H9 (cell line): ENCODE data around the gene IGSF3. TPM values are rescaled to one million over a fixed set of nuclear protein-coding genes. Genes with fewer than 3 reads are reported as not detected.

Source experiments
- DNase-seq: peaks from one replicate; pipeline ENCODE4 v3.0.0-alpha.2; 2017
- H2AFZ ChIP-seq: one replicate; pipeline ENCODE4 v1.6.1; 2013; ENCODE audit warnings: mild to moderate bottlenecking, low read length, control low read depth, moderate library complexity
- H2AK5ac ChIP-seq: 2 replicates; pipeline ENCODE4 v1.6.1; 2013; ENCODE audit warnings: low read length, control low read depth, mixed read lengths; ENCODE audit not compliant: insufficient read length
- H2BK120ac ChIP-seq: one replicate; pipeline ENCODE4 v1.6.1; 2013; ENCODE audit warnings: low read depth, mild to moderate bottlenecking, low read length, control low read depth, inconsistent platforms; ENCODE audit not compliant: poor library complexity, severe bottlenecking
- H2BK12ac ChIP-seq: 2 replicates; pipeline ENCODE4 v1.6.1; 2013; ENCODE audit warnings: low read length, control low read depth, mixed read lengths, low read depth; ENCODE audit not compliant: insufficient read length
- H2BK15ac ChIP-seq: 2 replicates; pipeline ENCODE4 v1.6.1; 2013; ENCODE audit warnings: low read depth, low read length, control low read depth
- H2BK20ac ChIP-seq: one replicate; pipeline ENCODE4 v1.6.1; 2013; ENCODE audit warnings: low read depth, mild to moderate bottlenecking, low read length, control low read depth, inconsistent platforms; ENCODE audit not compliant: poor library complexity, severe bottlenecking
- H2BK5ac ChIP-seq: 2 replicates; pipeline ENCODE4 v1.6.1; 2013; ENCODE audit warnings: low read length, control low read depth, mixed read lengths; ENCODE audit not compliant: insufficient read length
- H3K14ac ChIP-seq: 2 replicates; pipeline ENCODE4 v1.6.1; 2013; ENCODE audit warnings: low read length, control low read depth; ENCODE audit not compliant: insufficient read depth
- H3K18ac ChIP-seq: 2 replicates; pipeline ENCODE4 v1.6.1; 2013; ENCODE audit warnings: low read depth, mild to moderate bottlenecking, mixed read lengths, low read length, control low read depth; ENCODE audit not compliant: insufficient read length
- H3K23ac ChIP-seq: 2 replicates; pipeline ENCODE4 v1.6.1; 2013; ENCODE audit warnings: low read length, control low read depth, mixed read lengths, low read depth; ENCODE audit not compliant: insufficient read length
- H3K23me2 ChIP-seq: 2 replicates; pipeline ENCODE4 v1.6.1; 2013; ENCODE audit warnings: low read depth, mild to moderate bottlenecking, mixed read lengths, low read length, control low read depth; ENCODE audit not compliant: insufficient read length, poor library complexity, severe bottlenecking
- H3K27ac ChIP-seq: 2 replicates; pipeline ENCODE4 v1.5.1; 2013; ENCODE audit warnings: low read length, control low read depth, mixed read lengths, low read depth; ENCODE audit not compliant: insufficient read length
- H3K27me3 ChIP-seq: 2 replicates; pipeline ENCODE4 v1.6.1; 2013; ENCODE audit warnings: low read length, control low read depth, inconsistent platforms; ENCODE audit not compliant: insufficient read depth
- H3K4ac ChIP-seq: 2 replicates; pipeline ENCODE4 v1.6.1; 2013; ENCODE audit warnings: low read depth, mild to moderate bottlenecking, control low read depth, inconsistent platforms, low read length, moderate library complexity
- H3K4me1 ChIP-seq: 2 replicates; pipeline ENCODE4 v1.6.1; 2013; ENCODE audit warnings: low read length, control low read depth, inconsistent platforms; ENCODE audit not compliant: insufficient read depth
- H3K4me2 ChIP-seq: 2 replicates; pipeline ENCODE4 v1.6.1; 2013; ENCODE audit warnings: low read length, control low read depth, mixed read lengths; ENCODE audit not compliant: insufficient read length, insufficient read depth
- H3K56ac ChIP-seq: 2 replicates; pipeline ENCODE4 v1.6.1; 2013; ENCODE audit warnings: low read depth, mild to moderate bottlenecking, mixed read lengths, low read length, control low read depth; ENCODE audit not compliant: insufficient read length
- H3K79me1 ChIP-seq: 2 replicates; pipeline ENCODE4 v1.6.1; 2013; ENCODE audit warnings: low read depth, mild to moderate bottlenecking, moderate library complexity, low read length, control low read depth, inconsistent platforms; ENCODE audit not compliant: insufficient read depth, poor library complexity, severe bottlenecking
- H3K79me2 ChIP-seq: 2 replicates; pipeline ENCODE4 v1.6.1; 2013; ENCODE audit warnings: low read length, control low read depth, inconsistent platforms; ENCODE audit not compliant: insufficient read depth
- H3K9ac ChIP-seq: 2 replicates; pipeline ENCODE4 v1.6.1; 2013; ENCODE audit warnings: low read length, control low read depth, mixed read lengths; ENCODE audit not compliant: insufficient read length; ENCODE audit errors: extremely low read depth
- H3K9me3 ChIP-seq: one replicate; pipeline ENCODE4 v1.6.1; 2013; ENCODE audit warnings: low read depth, low read length, inconsistent platforms; ENCODE audit not compliant: control insufficient read depth
- H3T11ph ChIP-seq: one replicate; pipeline ENCODE4 v1.6.1; 2013; ENCODE audit warnings: mild to moderate bottlenecking, low read length, control low read depth, inconsistent platforms
- H4K20me1 ChIP-seq: one replicate; pipeline ENCODE4 v1.6.1; 2013; ENCODE audit not compliant: control insufficient read depth, insufficient read length, insufficient read depth
- H4K5ac ChIP-seq: 2 replicates; pipeline ENCODE4 v1.6.1; 2013; ENCODE audit warnings: low read depth, mild to moderate bottlenecking, mixed read lengths, low read length, control low read depth; ENCODE audit not compliant: insufficient read length
- H4K8ac ChIP-seq: replicated peaks from 2 replicates; pipeline ENCODE4 v1.6.1; 2013; ENCODE audit warnings: low read length, control low read depth, mixed read lengths, low read depth; ENCODE audit not compliant: insufficient read length
- H4K91ac ChIP-seq: 2 replicates; pipeline ENCODE4 v1.6.1; 2013; ENCODE audit warnings: low read depth, mild to moderate bottlenecking, moderate library complexity, mixed read lengths, low read length, control low read depth; ENCODE audit not compliant: insufficient read length
- H3K27ac Mint-ChIP-seq, 3 experiments: 2 replicates in 2 of 3; 3 replicates in 1 of 3; pipeline ENCODE4 v1.8.0; 2020 to 2021; ENCODE audit warnings: mixed read lengths in 3 of 3, mild to moderate bottlenecking in 1 of 3, moderate library complexity in 1 of 3
- H3K27me3 Mint-ChIP-seq: 2 replicates; pipeline ENCODE4 v1.8.0; 2021; ENCODE audit warnings: low read depth, mild to moderate bottlenecking, moderate library complexity, mixed read lengths
- H3K36me3 Mint-ChIP-seq, 3 experiments: 2 replicates in 2 of 3; 3 replicates in 1 of 3; pipeline ENCODE4 v1.8.0; 2020 to 2021; ENCODE audit warnings: low read depth in 3 of 3, mixed read lengths in 3 of 3; ENCODE audit not compliant: insufficient read depth in 1 of 3
- H3K4me1 Mint-ChIP-seq, 2 experiments: 2 replicates each; pipeline ENCODE4 v1.8.0; 2020; ENCODE audit warnings: mixed read lengths in 2 of 2
- H3K4me3 Mint-ChIP-seq, 2 experiments: 2 replicates in 1 of 2; 3 replicates in 1 of 2; pipeline ENCODE4 v1.8.0; 2020 to 2021; ENCODE audit warnings: mild to moderate bottlenecking in 2 of 2, mixed read lengths in 2 of 2, moderate library complexity in 1 of 2
- H3K9me3 Mint-ChIP-seq, 2 experiments: 2 replicates in 1 of 2; 3 replicates in 1 of 2; pipeline ENCODE4 v1.8.0; 2020; ENCODE audit warnings: mild to moderate bottlenecking in 2 of 2, mixed read lengths in 2 of 2, moderate library complexity in 1 of 2
- WGBS: extraction: QIAGEN DNeasy Blood & Tissue Kit; methylation state at CpG from one replicate; pipeline ENCODE4 v1.1.7; 2013; ENCODE audit warnings: missing lambda C conversion rate, low lambda C conversion rate, mixed read lengths; ENCODE audit not compliant: insufficient read length; ENCODE audit errors: extremely low coverage; 5-methylcytosine and 5-hydroxymethylcytosine counted together
- total RNA-seq: library from RNA; stranded (reverse); gene quantifications from 2 replicates; pipeline ENCODE4 v1.2.1, GENCODE V29; 2021
- TF ChIP-seq, protein P1 (sequence below): fragments of 200-600 bp; sonication (generic); conservative IDR thresholded peaks from 3 replicates; pipeline ENCODE4 v1.8.0; 2021; ENCODE audit warnings: antibody characterized with exemption, mild to moderate bottlenecking

Gene IGSF3
- total RNA-seq, 1 experiment from 2014 or later: 19.1 TPM

DNA sequence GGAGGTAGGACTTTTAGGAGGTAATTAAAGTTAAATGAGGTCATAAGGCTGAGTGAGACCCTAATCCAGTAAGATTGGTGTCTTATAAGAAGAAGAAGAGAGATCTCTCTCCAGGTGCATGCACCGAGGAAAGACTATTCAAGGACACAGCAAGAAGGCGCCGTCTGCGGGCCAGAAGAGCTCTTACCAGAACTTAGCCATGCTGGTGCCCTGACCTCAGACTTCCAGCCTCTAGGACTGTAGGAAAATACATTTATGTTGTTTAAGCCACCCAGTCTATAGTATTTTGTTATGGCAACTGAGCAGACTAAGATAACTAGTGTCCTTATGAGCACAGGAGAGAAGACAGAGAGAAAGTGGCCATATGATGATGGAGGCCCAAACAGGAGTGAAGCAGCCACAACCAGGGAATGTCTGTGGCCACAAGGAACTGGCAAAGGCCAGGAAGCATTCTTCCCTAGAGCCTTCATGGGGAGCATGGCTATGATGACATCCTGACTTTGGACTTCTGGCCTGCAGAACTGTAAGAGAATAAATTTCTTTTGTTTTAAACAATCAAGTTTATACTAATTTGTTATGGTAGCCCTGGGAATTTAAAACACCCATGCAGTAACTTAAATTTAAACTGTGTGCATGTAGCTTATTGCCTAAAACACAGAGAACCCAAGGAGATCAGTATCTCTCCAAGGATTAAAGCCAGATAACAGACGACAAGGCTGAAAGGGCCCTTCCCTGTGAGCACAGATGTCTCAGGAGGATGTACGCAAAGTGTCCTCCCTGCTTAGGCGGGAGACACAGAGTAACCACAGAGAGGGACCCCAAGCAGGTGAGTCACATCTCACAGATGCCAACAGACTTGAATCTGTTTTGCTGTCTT is 86.8 kb downstream of the IGSF3 start:
- Mint-ChIP-seq H3K27me3 (no peaks in the 10 kb centered on the region), H3K4me1 (no peaks in the 10 kb centered on the region), H3K4me3 (no peak overlapping the region), H3K36me3 (peaks cover 3 to 14% (median 11%) of the 10 kb centered on the region in 3 experiments; a peak in 6 of 7 replicates), H3K9me3 (no peaks in the 10 kb centered on the region), H3K27ac (no peak overlapping the region)
- Histone ChIP-seq H3K14ac (no peak overlapping the region), H2AFZ (no peak overlapping the region), H3T11ph (no peak overlapping the region), H2BK15ac (no peak overlapping the region), H2BK20ac (no peak overlapping the region), H3K27ac (no peak overlapping the region), H3K4ac (no peak overlapping the region), H4K91ac (no peak overlapping the region), H3K56ac (no peak overlapping the region), H2BK12ac (no peak overlapping the region), H2BK120ac (no peak overlapping the region), H2AK5ac (no peak overlapping the region), H2BK5ac (no peak overlapping the region), H3K9me3 (no peaks in the 10 kb centered on the region), H4K8ac (no peak overlapping the region), H3K23me2 (no peaks in the 10 kb centered on the region), H3K9ac (no peak overlapping the region), H3K23ac (no peak overlapping the region), H3K4me1 (no peaks in the 10 kb centered on the region), H3K27me3 (no peaks in the 10 kb centered on the region), H4K5ac (no peak overlapping the region), H4K20me1 (no peaks in the 10 kb centered on the region), H3K79me1 (no peaks in the 10 kb centered on the region), H3K18ac (no peak overlapping the region), H3K79me2 (no peaks in the 10 kb centered on the region), H3K4me2 (no peak overlapping the region)
- DNase-seq: no peak
- no CpG with 5 or more reads among the region's 7 CpGs for WGBS
- TF ChIP-seq, protein P1, sequence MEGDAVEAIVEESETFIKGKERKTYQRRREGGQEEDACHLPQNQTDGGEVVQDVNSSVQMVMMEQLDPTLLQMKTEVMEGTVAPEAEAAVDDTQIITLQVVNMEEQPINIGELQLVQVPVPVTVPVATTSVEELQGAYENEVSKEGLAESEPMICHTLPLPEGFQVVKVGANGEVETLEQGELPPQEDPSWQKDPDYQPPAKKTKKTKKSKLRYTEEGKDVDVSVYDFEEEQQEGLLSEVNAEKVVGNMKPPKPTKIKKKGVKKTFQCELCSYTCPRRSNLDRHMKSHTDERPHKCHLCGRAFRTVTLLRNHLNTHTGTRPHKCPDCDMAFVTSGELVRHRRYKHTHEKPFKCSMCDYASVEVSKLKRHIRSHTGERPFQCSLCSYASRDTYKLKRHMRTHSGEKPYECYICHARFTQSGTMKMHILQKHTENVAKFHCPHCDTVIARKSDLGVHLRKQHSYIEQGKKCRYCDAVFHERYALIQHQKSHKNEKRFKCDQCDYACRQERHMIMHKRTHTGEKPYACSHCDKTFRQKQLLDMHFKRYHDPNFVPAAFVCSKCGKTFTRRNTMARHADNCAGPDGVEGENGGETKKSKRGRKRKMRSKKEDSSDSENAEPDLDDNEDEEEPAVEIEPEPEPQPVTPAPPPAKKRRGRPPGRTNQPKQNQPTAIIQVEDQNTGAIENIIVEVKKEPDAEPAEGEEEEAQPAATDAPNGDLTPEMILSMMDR: no peak
